RWPE1 (cell line): ENCODE data around the gene RGS5.

Experiments used
- CTCF ChIA-PET: fragments of 350-600 bp; sonication (Branson Sonifier 250); formaldehyde crosslinking; extraction: SDS; loops from one replicate; lab custom pipeline; 2021; lab: Yijun Ruan, JAX
- POLR2A ChIA-PET: fragments of 400-600 bp; formaldehyde crosslinking; extraction: SDS; loops from one replicate; lab custom pipeline; 2020; ENCODE audit warnings: antibody characterized with exemption; ENCODE audit not compliant: low non-redundant PET; lab: Yijun Ruan, JAX
- DNase-seq: peaks from one replicate; pipeline ENCODE4 v3.0.0; 2012; ENCODE audit warnings: low spot score
- H3K27ac ChIP-seq: fragments of 450-650 bp; 2 replicates; pipeline ENCODE4 v1.5.1; 2017
- TF ChIP-seq, protein P1 (sequence below): fragments of 450-650 bp; conservative IDR thresholded peaks from 2 replicates; pipeline ENCODE4 v1.5.1; 2017; ENCODE audit warnings: low read depth, mild to moderate bottlenecking

The RGS5 gene

DNA sequence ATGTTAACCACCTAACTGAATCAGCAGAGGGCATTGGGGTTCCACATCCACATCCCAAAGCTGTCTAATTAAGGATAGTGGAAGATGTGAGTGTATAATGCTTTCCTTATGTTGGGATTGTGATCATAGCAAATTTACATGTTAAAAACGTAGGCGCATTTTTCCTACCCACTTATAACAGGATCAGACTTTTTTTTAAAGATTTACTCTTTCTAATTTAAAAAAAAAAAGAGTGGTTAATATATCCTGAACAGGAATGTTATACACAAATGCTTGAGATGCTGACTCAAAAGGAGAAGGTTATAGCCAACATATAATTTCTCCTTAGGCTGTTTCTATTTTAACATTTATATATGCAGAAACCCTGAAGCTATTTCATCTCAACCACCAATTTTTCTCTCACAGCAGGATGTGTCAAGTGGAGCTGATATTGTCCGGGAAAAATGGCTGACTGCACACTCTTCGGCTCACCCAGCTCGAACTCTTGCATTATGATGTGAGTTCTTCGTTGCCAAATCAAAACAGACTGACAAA lies 40.3 kb downstream of the RGS5 start:
- ChIA-PET CTCF (no interaction called here), POLR2A (no interaction called here)
- TF ChIP-seq, protein P1, sequence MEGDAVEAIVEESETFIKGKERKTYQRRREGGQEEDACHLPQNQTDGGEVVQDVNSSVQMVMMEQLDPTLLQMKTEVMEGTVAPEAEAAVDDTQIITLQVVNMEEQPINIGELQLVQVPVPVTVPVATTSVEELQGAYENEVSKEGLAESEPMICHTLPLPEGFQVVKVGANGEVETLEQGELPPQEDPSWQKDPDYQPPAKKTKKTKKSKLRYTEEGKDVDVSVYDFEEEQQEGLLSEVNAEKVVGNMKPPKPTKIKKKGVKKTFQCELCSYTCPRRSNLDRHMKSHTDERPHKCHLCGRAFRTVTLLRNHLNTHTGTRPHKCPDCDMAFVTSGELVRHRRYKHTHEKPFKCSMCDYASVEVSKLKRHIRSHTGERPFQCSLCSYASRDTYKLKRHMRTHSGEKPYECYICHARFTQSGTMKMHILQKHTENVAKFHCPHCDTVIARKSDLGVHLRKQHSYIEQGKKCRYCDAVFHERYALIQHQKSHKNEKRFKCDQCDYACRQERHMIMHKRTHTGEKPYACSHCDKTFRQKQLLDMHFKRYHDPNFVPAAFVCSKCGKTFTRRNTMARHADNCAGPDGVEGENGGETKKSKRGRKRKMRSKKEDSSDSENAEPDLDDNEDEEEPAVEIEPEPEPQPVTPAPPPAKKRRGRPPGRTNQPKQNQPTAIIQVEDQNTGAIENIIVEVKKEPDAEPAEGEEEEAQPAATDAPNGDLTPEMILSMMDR = no peak
- no peak overlapping the region for H3K27ac ChIP-seq
- no peak for DNase-seq

DNA sequence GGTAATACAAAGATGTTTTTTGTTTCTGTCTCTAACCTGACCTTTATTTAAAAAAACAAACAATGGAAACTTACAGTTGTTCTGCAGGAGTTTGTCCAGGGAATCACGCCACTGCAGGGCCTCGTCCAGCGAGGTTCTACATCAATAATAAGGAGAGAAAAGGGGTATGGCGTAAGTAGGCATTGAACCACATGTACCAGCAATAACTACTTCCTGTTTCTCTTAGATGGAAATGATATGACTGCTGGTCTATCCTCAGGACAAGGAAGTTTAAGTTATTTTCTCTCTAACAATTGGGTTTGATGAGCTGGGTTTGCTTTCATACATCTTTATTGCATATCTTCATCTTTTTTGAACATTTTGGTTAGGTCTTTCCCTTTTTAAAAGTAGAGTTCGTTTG lies 40.9 kb downstream of the RGS5 start:
- CTCF ChIA-PET = no interaction called here
- TF ChIP-seq, protein P1 = no peak
- POLR2A ChIA-PET = no interaction called here
- no peak overlapping the region for H3K27ac ChIP-seq
- DNase-seq = no peak

DNA sequence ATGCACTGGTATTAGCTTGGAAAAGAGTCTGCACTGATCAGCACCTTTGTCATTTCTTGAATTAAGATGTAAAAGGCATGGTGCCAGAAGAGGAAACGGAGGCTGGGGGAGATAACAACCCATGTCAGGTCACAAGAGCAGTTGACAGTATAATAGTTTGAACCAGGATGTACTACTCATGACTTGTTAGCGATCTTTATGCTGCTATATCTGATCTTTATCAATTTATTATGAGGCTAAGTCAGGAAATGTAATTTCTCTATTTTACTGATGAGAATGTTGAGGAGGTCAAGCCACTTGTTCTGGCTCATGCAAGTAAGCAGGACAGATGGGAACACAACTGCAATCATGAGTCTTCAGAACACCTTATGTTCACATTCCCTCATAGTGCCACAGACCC lies 41.4 kb downstream of the RGS5 start:
- H3K27ac ChIP-seq = no peak overlapping the region
- ChIA-PET CTCF (no interaction called here), POLR2A (no interaction called here)
- DNase-seq = no peak
- TF ChIP-seq, protein P1 = no peak

DNA sequence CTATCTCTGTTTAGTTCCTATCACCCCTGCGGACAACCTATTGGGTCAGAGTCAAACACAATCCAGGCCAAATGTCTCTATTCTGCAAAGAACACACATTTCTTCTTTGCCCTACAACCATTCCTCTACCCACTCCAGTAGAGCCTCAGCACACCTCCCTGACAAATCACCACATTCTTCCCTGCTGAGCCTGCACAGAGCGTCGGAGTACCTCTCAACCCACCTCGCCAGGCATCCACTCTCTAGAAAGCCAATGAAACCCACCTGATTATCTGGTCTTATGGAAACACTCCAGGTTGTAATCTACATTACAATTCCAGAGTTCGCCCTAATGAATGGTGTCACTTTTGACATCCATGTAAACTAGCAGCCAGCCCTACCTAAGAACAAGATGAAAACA lies 47.1 kb downstream of the RGS5 start:
- TF ChIP-seq, protein P1 = no peak
- ChIA-PET POLR2A (no interaction called here), CTCF (no interaction called here)
- no peak for DNase-seq
- no peak overlapping the region for H3K27ac ChIP-seq

DNA sequence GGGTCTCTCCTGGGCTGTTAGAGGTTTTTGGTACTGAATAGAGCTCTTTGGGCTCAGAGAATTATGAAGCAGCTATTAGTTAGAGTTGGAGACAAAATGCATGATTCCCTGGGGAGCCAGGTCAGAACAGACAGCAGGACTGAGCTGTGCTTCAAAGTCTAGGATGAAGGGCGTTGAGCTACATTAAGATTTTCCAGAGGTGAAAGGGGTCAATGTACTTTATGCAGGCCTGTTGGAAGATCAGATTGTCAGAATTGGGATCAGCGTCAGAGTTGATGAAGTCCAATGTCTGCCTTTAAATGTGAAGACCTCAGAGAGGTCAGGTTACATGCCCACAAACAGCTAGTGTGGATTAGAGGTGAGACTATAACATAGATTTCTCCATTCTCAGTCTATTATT lies 53.8 kb downstream of the RGS5 start:
- ChIA-PET POLR2A (no interaction called here), CTCF (no interaction called here)
- no peak for DNase-seq
- no peak overlapping the region for H3K27ac ChIP-seq
- TF ChIP-seq, protein P1 = no peak

DNA sequence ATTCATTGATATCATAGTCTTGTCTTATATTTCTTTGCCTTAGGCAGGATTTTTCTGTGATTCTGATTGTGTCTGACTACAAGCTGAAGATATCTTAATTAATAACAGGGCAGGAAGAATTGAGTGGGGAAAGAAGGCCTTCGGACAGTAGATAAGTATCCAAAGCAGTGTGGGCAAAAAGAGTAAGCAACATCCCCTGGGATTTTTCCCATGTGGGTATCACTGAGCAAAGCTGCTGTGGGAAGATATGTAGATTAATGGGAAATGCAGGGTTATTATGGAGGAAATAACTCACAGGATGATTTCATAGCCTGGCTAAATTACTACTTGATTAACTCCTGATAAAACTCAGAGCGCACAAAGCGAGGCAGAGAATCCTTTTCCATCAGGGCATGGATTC lies 55.7 kb downstream of the RGS5 start:
- ChIA-PET CTCF (interaction anchor here (0.6 to 0.8 kb wide), 3 partner anchors 13 to 23 kb away, joined by 3 to 5 read pairs (median 4); no protein-coding TSS in a partner anchor), POLR2A (no interaction called here)
- TF ChIP-seq, protein P1 = no peak
- no peak for DNase-seq
- no peak overlapping the region for H3K27ac ChIP-seq

DNA sequence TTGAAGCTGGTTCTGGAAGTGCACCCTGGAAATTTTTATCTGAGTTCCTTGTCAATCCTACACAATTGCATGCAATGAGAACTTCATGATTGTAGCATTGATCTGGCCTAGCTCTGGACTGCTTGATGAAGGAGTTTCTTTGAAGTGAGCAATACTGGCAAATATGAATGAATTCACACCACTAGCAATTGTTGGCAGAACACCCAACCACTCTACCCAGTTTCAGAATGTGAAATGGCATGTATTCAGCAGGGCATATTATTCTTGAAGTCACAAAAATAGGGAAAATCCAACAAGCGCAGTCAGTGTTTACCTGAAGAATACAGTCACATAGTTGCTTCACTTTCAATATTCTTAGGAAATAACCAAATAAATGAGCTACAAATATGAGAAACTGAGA lies 57.3 kb downstream of the RGS5 start:
- no peak overlapping the region for H3K27ac ChIP-seq
- CTCF ChIA-PET = no interaction called here
- DNase-seq = no peak
- TF ChIP-seq, protein P1 = no peak
- POLR2A ChIA-PET = no interaction called here
